GM18907 (cell line): Measurements from ENCODE around the gene MTX1.
"Not testable (repeated sequence)": the region's sequence is repeated elsewhere in the genome, so short reads cannot be mapped to it uniquely, and the experiment has no call there.

Experiments used
- ATAC-seq: cut with Tn5 transposase; IDR thresholded peaks from one replicate; pipeline ENCODE4 v1.9.1; 2021; ENCODE audit warnings: mild to moderate bottlenecking, moderate library complexity; ENCODE audit not compliant: unreplicated experiment

MTX1 gene

DNA sequence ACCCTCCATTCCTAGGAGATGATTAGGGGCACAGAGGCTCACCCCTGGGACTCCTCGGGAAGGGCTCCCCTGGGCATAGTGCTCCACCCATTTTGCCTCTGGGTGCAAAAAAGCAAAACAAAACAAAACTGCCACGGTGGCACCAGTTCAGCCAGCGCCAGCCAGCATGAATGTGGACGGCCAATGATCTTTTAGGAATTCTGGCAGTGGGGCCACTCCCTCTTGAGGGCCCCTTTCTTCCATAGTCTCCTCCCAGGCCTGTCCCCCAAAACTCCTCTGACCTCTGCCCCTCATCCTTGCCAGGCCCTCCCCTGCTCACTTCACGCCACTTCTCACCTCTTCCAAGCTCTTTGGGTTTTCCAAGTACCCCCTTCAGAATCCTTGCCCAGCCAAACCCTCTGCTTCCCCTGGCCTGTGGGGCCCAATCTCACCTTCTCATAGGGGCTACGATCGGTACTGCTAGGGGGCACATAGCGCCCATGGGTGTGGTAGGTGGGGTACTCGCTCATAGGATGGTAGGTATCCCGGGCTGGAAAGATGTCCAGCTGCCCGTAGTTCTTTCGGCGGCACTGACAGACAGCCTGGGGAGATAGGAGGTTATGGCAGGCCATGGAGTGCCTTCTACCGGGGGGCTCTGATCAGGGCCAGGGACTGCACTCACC lies 21.6 kb upstream of the MTX1 start:
- ATAC-seq, result no peak

DNA sequence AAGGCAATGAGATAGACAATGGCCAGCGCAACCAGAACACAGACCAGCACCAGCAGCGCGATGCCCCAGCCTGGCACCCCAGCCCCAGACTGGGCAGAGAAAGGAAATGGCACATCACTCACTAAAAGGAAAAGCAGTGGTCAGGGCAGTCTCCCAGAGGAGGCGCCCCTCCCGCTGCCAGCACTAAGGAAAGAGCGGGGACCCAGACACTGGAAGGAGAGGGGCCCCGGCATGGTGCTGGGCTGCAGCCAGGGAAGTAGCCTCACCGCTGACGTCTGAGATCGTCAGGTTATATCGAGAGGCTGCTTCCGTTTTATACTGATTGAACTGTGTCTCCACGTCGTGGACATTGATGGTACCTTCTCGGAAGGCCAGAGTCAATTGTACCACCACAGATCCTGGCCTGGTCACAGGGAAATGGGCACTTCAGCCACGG lies 21.0 kb upstream of the MTX1 start:
- no peak for ATAC-seq

- ATAC-seq, result no peak
Observed at GRCh38 chr1:155188268-155188667, 20.2 kb upstream of the MTX1 start.

GRCh38 chr1:155189926-155190325 lies 18.6 kb upstream of the MTX1 start:
- not testable (repeated sequence) for ATAC-seq

DNA sequence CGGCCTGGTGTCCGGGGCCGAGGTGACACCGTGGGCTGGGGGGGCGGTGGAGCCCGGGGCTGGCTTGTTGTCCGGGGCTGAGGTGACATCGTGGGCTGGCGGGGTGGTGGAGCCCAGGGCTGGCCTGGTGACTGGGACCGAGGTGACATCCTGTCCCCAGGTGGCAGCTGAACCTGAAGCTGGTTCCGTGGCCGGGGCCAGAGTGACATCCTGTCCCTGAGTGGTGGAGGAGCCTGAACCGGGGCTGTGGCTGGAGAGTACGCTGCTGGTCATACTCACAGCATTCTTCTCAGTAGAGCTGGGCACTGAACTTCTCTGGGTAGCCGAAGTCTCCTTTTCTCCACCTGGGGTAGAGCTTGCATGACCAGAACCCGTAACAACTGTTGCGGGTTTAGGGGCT lies 16.6 kb upstream of the MTX1 start:
- ATAC-seq, result no peak

GRCh38 chr1:155192346-155193274 lies 15.9 kb upstream of the MTX1 start:
- ATAC-seq, result no peak

- ATAC-seq, result peak; percentile 71
Observed at GRCh38 chr1:155193275-155193990, 15.1 kb upstream of the MTX1 start.

GRCh38 chr1:155193991-155194240 lies 14.6 kb upstream of the MTX1 start:
- ATAC-seq, result not testable (repeated sequence)

DNA sequence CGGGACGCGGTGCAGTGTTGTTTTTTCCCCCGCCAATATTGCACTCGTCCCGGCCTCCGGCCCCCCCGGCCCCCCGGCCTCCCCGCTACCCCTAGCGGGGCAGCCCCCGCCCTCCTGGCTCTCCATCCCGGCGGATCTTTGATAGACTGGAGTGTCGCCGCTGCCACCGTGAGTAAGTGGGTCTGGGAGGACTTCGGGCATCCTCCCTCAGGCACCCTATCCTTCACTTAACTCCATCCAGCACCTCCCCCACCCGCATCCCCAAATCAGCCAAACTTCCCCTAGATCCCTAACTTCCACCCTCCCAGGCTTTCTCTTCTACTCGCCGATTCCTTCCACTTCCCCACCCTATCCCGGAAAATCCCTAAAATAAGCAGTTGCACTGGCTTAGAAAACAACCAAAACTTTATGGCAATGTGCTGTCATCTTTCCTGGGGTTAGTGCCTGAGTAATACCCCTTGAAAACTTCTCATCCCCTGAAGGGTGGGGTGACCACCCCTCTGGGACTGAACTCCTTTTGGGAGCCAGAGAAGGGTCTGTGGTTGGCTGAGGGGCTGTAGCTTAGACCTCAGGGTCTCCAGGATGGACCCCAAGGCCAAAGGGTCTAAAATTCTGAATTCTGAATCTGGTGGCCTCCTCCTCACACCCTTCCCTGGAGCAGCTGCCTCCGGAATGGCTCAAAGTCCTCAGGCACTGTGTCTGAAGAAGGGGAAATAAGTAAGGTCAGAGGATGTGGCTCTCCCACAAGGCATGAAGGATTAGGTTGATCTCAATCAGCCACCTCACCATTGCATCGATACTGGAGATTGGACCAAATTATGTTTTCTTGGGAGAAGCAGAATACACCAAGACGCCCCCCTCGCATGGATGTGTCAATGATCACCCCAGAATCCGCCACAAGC lies 13.0 kb upstream of the MTX1 start:
- ATAC-seq, result no peak

DNA sequence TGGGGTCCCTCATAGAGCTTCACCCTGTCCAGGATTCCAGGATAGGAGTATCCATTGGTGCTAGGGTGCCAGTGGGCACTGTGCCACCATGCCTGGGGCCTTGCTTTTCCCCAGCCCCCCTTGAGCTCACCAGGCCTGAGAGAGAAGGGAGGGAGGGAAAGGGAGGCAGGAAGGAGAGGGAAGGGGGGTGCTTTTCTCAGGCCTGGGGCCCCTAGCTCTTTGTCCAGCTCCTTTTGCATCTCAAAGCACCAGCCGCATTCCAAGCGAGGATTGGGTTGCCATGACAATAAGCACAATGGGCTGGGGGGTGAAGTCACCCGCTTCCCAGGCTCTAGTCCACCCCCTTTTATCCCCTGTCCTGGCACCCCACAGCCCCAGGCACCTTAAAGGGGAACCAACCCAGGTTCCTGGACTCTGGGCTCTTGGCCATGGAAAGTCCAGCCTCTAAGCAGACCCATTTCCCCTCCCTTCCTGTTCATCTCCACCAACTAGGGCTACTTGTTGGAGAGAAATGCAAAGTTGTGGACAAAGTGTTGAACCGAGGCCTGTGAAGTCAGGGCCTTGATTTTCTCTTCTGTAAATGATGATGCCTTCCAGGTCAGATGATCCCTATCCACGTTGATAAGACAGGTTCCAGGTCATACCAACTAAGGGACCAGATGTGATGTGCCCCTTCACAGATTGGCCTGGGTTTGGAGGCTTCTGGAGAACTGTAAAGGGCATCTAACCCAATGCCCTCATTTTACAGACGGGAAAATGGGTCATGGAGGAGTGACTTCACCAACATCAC lies 12.2 kb upstream of the MTX1 start:
- ATAC-seq, result no peak

DNA sequence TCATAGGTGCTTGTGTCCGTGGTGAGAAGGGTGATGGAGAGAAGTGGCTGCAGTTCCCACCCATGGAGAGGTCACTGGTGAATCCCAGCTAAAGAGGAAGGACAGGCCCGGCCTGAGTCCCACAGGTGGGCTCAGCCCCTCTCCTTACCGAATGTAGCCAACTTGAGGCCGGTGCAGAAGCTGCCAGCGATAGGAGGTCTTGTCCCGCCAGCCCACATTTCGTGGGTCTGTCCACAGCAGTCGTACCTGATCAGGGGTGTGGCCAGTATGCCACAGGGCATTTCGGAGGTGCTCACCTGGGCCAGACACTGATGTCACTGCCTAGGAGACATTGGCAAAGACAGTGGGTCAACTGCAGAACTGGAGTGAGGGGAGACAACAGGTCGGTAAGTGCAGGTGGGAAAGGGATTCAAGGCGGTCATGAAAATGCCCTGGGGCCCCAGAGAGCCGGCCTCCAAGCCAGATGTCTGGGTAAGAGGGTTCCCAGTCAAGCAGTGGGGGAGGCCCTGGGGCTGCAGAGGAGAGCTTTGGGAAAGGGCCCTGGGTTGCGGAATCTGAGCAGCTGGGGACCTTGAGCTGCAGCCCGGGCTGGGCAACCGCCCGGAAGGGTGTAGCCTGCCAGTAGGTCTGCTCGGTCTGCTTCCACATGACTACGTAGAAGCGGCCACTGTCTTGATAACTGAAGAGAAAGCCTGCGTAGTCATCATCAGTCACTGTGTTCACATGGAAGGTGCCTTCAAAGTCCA lies 11.4 kb upstream of the MTX1 start:
- ATAC-seq, result no peak

- no peak for ATAC-seq
Observed at GRCh38 chr1:155197901-155198546, 10.5 kb upstream of the MTX1 start.

GRCh38 chr1:155198547-155198906 lies 10.0 kb upstream of the MTX1 start:
- ATAC-seq, result no peak

- no peak for ATAC-seq
Observed at GRCh38 chr1:155199792-155200191, 8.7 kb upstream of the MTX1 start.

- no peak for ATAC-seq
Observed at GRCh38 chr1:155200920-155201319, 7.6 kb upstream of the MTX1 start.

DNA sequence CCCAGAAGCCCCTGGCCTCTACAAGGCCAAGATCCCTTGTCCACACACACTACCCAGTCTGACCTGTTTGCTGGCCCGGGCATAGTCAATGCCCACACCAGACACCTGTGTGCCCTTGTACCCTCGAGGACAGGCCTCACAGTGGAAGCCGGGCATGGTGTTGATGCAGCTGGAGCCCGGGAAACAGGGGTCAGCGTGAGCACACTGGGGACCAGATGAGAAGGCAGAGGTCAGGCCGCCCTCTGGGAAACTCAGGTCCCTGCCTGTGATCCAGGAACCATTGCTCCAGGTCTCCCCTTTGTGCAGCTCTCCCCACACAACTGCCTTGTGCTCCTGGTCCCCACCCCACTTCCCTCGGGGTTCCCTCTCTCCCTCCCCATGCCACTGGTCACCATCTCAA lies 6.3 kb upstream of the MTX1 start:
- ATAC-seq, result no peak

DNA sequence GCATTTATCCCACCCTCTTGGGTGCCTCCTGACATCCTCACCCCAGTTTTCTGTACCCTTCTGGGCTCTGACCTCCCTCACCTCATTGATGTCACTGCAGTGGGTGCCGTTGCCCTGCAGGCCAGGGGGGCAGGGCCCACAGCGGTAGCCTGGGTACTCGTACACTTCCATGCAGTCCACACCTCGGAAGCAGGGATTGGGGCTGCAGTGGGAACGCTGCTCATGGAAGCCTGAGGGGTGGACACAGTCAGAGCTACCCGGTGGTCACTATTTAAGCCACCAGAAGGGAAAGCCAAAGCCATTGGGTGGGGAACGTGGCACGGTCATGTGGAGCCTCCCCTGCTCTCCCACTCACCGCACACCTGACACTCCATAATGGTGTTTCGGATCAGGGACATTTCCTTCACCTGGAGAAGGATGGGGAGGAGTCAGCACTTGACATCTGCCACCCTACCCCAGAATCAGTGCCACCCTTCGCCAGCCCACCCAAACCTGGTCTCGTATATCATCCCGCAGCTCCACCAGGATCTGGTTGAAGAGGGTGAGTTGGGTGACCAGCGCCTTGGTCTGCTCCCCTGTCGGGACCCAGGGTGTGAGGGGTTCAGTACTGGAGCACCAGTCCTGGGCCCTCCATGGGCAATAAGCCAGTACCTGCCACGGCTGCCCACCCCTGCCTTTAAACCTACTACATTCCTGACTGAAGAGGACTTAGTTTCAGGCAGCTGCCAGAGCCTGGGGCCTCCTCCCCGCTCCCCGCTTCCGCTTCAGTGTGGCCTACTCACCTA lies 5.6 kb upstream of the MTX1 start:
- ATAC-seq, result no peak

DNA sequence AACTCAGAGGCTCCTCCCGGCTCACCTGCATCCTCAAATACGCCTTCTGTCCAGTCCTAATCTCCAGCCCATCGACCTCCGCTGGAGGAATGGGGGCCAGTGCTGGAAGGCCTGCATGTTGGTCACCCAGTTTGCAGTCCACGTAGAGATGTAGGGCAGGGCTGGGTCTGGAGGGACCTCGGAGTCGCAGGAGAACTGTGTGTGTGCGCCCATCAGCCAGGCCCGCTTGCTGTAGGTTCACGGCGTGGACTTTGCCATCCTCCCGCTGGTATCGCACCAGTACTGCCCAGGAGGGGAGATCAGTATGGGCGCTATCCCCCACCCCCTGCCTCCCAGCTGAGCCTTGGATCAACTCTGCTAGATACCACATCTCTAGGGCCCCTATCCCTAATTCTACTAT lies 3.5 kb upstream of the MTX1 start:
- no peak for ATAC-seq
